ENCODE results near the gene POGZ.

The POGZ gene

DNA sequence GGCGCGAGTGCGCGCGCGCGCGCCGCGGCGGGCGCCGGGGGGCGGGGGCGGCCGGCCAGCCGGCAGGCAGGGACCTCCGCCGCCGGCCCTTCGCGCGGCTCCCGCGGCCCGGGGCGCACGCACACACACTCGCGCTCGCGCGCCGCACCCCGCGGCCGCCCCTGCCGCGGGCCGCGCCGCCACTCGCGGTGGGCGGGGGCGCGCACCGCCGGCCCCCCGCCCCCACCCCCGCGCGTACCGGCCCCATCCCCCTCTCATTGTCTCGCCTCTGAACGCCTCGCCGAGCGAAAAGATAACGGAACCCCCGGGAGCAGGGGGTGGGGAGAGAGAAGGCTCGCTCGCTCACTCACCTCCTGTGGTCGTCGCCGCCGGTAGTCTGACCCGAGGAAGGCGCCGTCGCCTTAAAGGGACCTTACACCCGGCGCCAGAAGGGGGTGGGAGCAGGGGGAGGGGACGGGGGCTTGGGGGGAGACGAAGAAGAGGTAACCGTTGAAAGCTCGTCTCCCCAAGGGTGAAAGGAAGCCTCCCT is 428 bp downstream of the POGZ start:
- peaks cover 45% of the 10 kb centered on the region for H3K79me2 ChIP-seq (ENCODE audit: insufficient read depth, low read length)
- H3K27ac ChIP-seq (ENCODE audit: low read depth, low read length) = peak overlapping the region; percentile 50; the same call in 1 of the 2 replicates
- H3K9me2 ChIP-seq (replicated peaks; ENCODE audit: insufficient read depth, low read length) = no peaks in the 10 kb centered on the region

GRCh38 chr1:151457911-151458801 is 1.1 kb downstream of the POGZ start:
- Histone ChIP-seq H3K27ac (ENCODE audit: low read depth, low read length) (peak overlapping the region; percentile 72), H2AFZ (ENCODE audit: low read depth, low read length, severe bottlenecking) (peak overlapping the region; percentile 36)

More for the DNA sequence above, 428 bp downstream of the POGZ start:
- Histone ChIP-seq H4K20me1 (ENCODE audit: low read depth, low read length) (peaks cover 22% of the 10 kb centered on the region), H3K4me2 (ENCODE audit: low read depth, low read length, poor library complexity, severe bottlenecking) (peak overlapping the region; percentile 29), H3K9me3 (ENCODE audit: insufficient read depth, low read length) (no peaks in the 10 kb centered on the region), H3K4me3 (ENCODE audit: insufficient read depth, low read length, poor library complexity, severe bottlenecking) (peak overlapping the region; percentile 60), H3K36me3 (ENCODE audit: low read length) (peaks cover 3% of the 10 kb centered on the region; the same call in 1 of the 2 replicates), H2AFZ (ENCODE audit: low read depth, low read length, severe bottlenecking) (no peak overlapping the region), H3F3A (ENCODE audit: insufficient read depth) (peaks cover 32% of the 10 kb centered on the region), H3K27me3 (ENCODE audit: low read length) (no peaks in the 10 kb centered on the region), H3K9ac (ENCODE audit: low read length) (peak overlapping the region; percentile 55)
- no peak for TF ChIP-seq EZH2phosphoT487 (conservative IDR thresholded peaks at IDR 0.05; ENCODE audit: low read length)
- TF ChIP-seq, protein P1, sequence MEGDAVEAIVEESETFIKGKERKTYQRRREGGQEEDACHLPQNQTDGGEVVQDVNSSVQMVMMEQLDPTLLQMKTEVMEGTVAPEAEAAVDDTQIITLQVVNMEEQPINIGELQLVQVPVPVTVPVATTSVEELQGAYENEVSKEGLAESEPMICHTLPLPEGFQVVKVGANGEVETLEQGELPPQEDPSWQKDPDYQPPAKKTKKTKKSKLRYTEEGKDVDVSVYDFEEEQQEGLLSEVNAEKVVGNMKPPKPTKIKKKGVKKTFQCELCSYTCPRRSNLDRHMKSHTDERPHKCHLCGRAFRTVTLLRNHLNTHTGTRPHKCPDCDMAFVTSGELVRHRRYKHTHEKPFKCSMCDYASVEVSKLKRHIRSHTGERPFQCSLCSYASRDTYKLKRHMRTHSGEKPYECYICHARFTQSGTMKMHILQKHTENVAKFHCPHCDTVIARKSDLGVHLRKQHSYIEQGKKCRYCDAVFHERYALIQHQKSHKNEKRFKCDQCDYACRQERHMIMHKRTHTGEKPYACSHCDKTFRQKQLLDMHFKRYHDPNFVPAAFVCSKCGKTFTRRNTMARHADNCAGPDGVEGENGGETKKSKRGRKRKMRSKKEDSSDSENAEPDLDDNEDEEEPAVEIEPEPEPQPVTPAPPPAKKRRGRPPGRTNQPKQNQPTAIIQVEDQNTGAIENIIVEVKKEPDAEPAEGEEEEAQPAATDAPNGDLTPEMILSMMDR (IDR thresholded peaks at IDR 0.05; ENCODE audit: insufficient read depth, low read length, poor library complexity, severe bottlenecking) = no peak

GRCh38 chr1:151455966-151456365 is 3.3 kb downstream of the POGZ start:
- TF ChIP-seq, protein P1 (IDR thresholded peaks at IDR 0.05; ENCODE audit: insufficient read depth, low read length, poor library complexity, severe bottlenecking) = no peak
- no peak for TF ChIP-seq EZH2phosphoT487 (conservative IDR thresholded peaks at IDR 0.05; ENCODE audit: low read length)
- no peaks in the 10 kb centered on the region for H3K9me2 ChIP-seq (replicated peaks; ENCODE audit: insufficient read depth, low read length)
- no peaks in the 10 kb centered on the region for H3K9me3 ChIP-seq (ENCODE audit: insufficient read depth, low read length)
- no peak overlapping the region for H2AFZ ChIP-seq (ENCODE audit: low read depth, low read length, severe bottlenecking)
- peaks cover 8% of the 10 kb centered on the region; the same call in 1 of the 2 replicates for H3K36me3 ChIP-seq (ENCODE audit: low read length)
- H3K4me3 ChIP-seq (ENCODE audit: insufficient read depth, low read length, poor library complexity, severe bottlenecking) = no peak overlapping the region
- H3K27me3 ChIP-seq (ENCODE audit: low read length) = no peaks in the 10 kb centered on the region
- H3F3A ChIP-seq (ENCODE audit: insufficient read depth) = peaks cover 36% of the 10 kb centered on the region
- H3K9ac ChIP-seq (ENCODE audit: low read length) = no peak overlapping the region
- peaks cover 34% of the 10 kb centered on the region for H4K20me1 ChIP-seq (ENCODE audit: low read depth, low read length)
- peaks cover 74% of the 10 kb centered on the region for H3K79me2 ChIP-seq (ENCODE audit: insufficient read depth, low read length)
- no peak overlapping the region; the same call in 1 of the 2 replicates for H3K27ac ChIP-seq (ENCODE audit: low read depth, low read length)
- peak overlapping the region; percentile 88 for H3K4me2 ChIP-seq (ENCODE audit: low read depth, low read length, poor library complexity, severe bottlenecking)

More at GRCh38 chr1:151457911-151458801, 1.1 kb downstream of the POGZ start:
- Histone ChIP-seq H3K27me3 (ENCODE audit: low read length) (no peaks in the 10 kb centered on the region), H3K9me3 (ENCODE audit: insufficient read depth, low read length) (no peaks in the 10 kb centered on the region), H3F3A (ENCODE audit: insufficient read depth) (peaks cover 36% of the 10 kb centered on the region), H3K9me2 (replicated peaks; ENCODE audit: insufficient read depth, low read length) (no peaks in the 10 kb centered on the region), H3K79me2 (ENCODE audit: insufficient read depth, low read length) (peaks cover 52% of the 10 kb centered on the region), H4K20me1 (ENCODE audit: low read depth, low read length) (peaks cover 29% of the 10 kb centered on the region), H3K4me2 (ENCODE audit: low read depth, low read length, poor library complexity, severe bottlenecking) (peak overlapping the region; percentile 88), H3K36me3 (ENCODE audit: low read length) (peaks cover 8% of the 10 kb centered on the region; the same call in 1 of the 2 replicates), H3K9ac (ENCODE audit: low read length) (peak overlapping the region; percentile 69), H3K4me3 (ENCODE audit: insufficient read depth, low read length, poor library complexity, severe bottlenecking) (peak overlapping the region; percentile 94)
- TF ChIP-seq, protein P1 (IDR thresholded peaks at IDR 0.05; ENCODE audit: insufficient read depth, low read length, poor library complexity, severe bottlenecking) = no peak
- TF ChIP-seq EZH2phosphoT487 (conservative IDR thresholded peaks at IDR 0.05; ENCODE audit: low read length) = no peak
